Measurements from ENCODE around the gene CX3CL1.

GRCh38 chr16:57405097-57405496 is 32.8 kb downstream of the CX3CL1 start:
- TF ChIP-seq CTCF (IDR thresholded peaks at IDR 0.05) (no peak), POLR2A (IDR thresholded peaks at IDR 0.05) (no peak), POLR2AphosphoS5 (IDR thresholded peaks at IDR 0.05) (no peak)
